HepG2 (cell line): ENCODE results near the gene CLCNKA. TPM values are rescaled to one million over a fixed set of nuclear protein-coding genes. Genes with fewer than 3 reads are reported as not detected.

Experiments
- ARNT2 ChIP-seq: sonication (generic); formaldehyde crosslinking; IDR thresholded peaks from 2 replicates; pipeline ENCODE4 v1.8.0; 2022; ENCODE audit warnings: mild to moderate bottlenecking, low read depth, missing genetic modification reagents, moderate library complexity
- CHD4 ChIP-seq: fragments of 200-600 bp; sonication (generic); IDR thresholded peaks from 2 replicates; pipeline ENCODE4 v1.7.0; 2017; ENCODE audit warnings: mild to moderate bottlenecking, low read length, borderline replicate concordance
- ELF3 ChIP-seq: IDR thresholded peaks from 2 replicates; pipeline ENCODE4 v1.6.1; 2016; ENCODE audit warnings: missing genetic modification reagents, missing compliant biosample characterization
- FIP1L1 ChIP-seq: fragments of 200-400 bp; formaldehyde crosslinking; IDR thresholded peaks from 2 replicates; pipeline ENCODE4 v1.6.1; 2018; ENCODE audit warnings: low read depth, mild to moderate bottlenecking, low read length, moderate library complexity, borderline replicate concordance; ENCODE audit not compliant: insufficient read depth
- HDAC2 ChIP-seq: sonication (generic); formaldehyde crosslinking; IDR thresholded peaks from 2 replicates; pipeline ENCODE4 v1.4.0; 2020; ENCODE audit warnings: missing genetic modification reagents
- HOXA5 ChIP-seq: sonication (generic); formaldehyde crosslinking; IDR thresholded peaks from 2 replicates; pipeline ENCODE4 v1.4.0; 2020; ENCODE audit warnings: missing genetic modification reagents
- PHF21A ChIP-seq: sonication (generic); formaldehyde crosslinking; IDR thresholded peaks from 2 replicates; pipeline ENCODE4 v1.5.0; 2020; ENCODE audit warnings: mild to moderate bottlenecking, missing genetic modification reagents
- SALL1 ChIP-seq: sonication (generic); formaldehyde crosslinking; IDR thresholded peaks from 2 replicates; pipeline ENCODE4 v1.8.0; 2022; ENCODE audit warnings: mild to moderate bottlenecking, missing genetic modification reagents
- TCF12 ChIP-seq, 2 experiments: fragments of 450-650 bp in 1 of 2; sonication (generic) in 1 of 2; formaldehyde crosslinking in 1 of 2; IDR thresholded peaks; 2 replicates each; pipeline versions ENCODE4 v1.6.1 to v1.8.0; 2017 to 2022; ENCODE audit warnings: antibody characterized with exemption in 1 of 2, mild to moderate bottlenecking in 1 of 2, missing genetic modification reagents in 1 of 2, moderate library complexity in 1 of 2
- UBTF ChIP-seq: sonication (generic); formaldehyde crosslinking; IDR thresholded peaks from 2 replicates; pipeline ENCODE4 v1.4.0; 2020; ENCODE audit warnings: mild to moderate bottlenecking, missing genetic modification reagents
- ZNF546 ChIP-seq: sonication (generic); formaldehyde crosslinking; conservative IDR thresholded peaks from 2 replicates; pipeline ENCODE4 v1.8.1; 2023; ENCODE audit warnings: mild to moderate bottlenecking, missing genetic modification reagents
- ZNF609 ChIP-seq: sonication (generic); formaldehyde crosslinking; IDR thresholded peaks from 2 replicates; pipeline ENCODE4 v1.4.0; 2020; ENCODE audit warnings: mild to moderate bottlenecking, missing genetic modification reagents, borderline replicate concordance
- ZNF616 ChIP-seq: sonication (generic); formaldehyde crosslinking; IDR thresholded peaks from 2 replicates; pipeline ENCODE4 v1.5.0; 2020; ENCODE audit warnings: low read depth, mild to moderate bottlenecking, missing genetic modification reagents
- polyA plus RNA-seq, 8 experiments: library from polyadenylated mRNA; depleted of rRNA in 3 of 8; stranded (reverse) in 7 of 8; unstranded in 1 of 8; fragments of >200 nt; fragmentation: Illumina TruSeq in 4 of 8; extraction: Trizol in 4 of 8; gene quantifications; 2 replicates each; pipeline versions ENCODE4 v1.2.1 to v1.2.3, GENCODE V29; 2011 to 2016; ENCODE audit warnings: low read depth in 4 of 8, missing spikeins in 1 of 8, mixed read lengths in 1 of 8; ENCODE audit not compliant: insufficient read depth in 1 of 8
- total RNA-seq, 5 experiments: library from RNA; depleted of rRNA; stranded (reverse); fragments of >200 nt; fragmentation: Illumina TruSeq; extraction: Trizol; gene quantifications; 2 replicates each; pipeline ENCODE4 v1.2.3, GENCODE V29; 2016; ENCODE audit warnings: low read depth in 1 of 5
- TF ChIP-seq, protein P1 (sequence below): sonication (generic); formaldehyde crosslinking; IDR thresholded peaks from 2 replicates; pipeline ENCODE4 v1.9.0; 2021; ENCODE audit warnings: missing genetic modification reagents, borderline replicate concordance
- TF ChIP-seq, protein P2 (sequence below): sonication (generic); formaldehyde crosslinking; IDR thresholded peaks from 2 replicates; pipeline ENCODE4 v1.4.0; 2020; ENCODE audit warnings: mild to moderate bottlenecking, missing genetic modification reagents
- TF ChIP-seq, protein P3 (sequence below): sonication (generic); formaldehyde crosslinking; IDR thresholded peaks from 2 replicates; pipeline ENCODE4 v1.8.1; 2023; ENCODE audit warnings: mild to moderate bottlenecking, moderate library complexity, missing genetic modification reagents

The CLCNKA gene
- total and polyA plus RNA-seq, 2 of the 13 experiments (the other 11 are each of a cell fraction or from before 2014, with no cell fraction given) = 0.03 TPM; not detected in 1

DNA sequence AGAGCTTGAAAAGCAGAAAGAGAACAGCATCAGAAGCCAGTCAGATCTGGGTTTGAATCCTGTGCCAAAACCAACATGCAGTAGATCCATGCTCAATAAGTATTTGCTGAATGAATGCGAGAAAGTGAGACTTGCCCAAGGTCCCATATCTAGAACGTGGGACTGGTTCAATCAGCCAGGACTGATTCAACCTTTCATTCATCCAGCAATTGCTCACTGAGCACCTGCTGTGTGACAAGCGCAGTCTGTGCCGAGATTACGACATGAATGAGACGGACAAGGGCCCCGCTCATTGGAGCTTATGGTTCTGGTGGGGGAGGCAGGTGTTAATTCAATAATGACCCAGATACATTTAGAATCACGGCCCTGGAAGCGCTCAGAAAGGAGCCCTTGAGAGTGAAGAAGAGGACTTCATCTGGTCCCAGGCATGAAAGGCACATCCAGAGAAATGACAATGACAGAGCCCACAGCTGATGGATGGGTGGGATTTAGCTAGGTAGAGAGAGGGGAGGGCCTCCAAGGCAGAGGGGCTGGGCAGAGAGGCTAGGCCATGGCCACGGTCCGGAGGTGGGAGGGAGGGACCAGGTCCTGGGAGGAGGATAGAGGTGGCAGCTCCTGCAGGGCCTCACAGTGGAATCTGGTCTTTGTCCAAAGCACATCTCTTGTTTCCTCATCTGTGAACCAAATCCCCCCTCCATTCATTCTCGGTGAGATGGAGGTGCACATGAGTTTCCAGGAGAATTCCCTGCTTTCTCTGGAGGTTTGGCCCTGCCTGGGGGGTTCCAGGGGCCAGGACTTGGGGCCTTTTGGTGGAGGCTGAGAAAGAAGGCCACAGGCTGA is 55.8 kb downstream of the CLCNKA start (continued):
- TF ChIP-seq ZNF609 (CRISPR knock-in tag) (no peak), HDAC2 (CRISPR knock-in tag) (no peak), ELF3 (CRISPR knock-in tag) (0 out of 2 replicates have a peak, but pooled peaks have one; percentile 19), ARNT2 (CRISPR knock-in tag) (no peak), SALL1 (CRISPR knock-in tag) (peak; percentile 25; the same call in 1 of the 2 replicates), ZNF616 (CRISPR knock-in tag) (no peak), HOXA5 (no peak), UBTF (no peak), PHF21A (CRISPR knock-in tag) (0 out of 2 replicates have a peak, but pooled peaks have one; percentile 15), FIP1L1 (no peak), CHD4 (no peak), ZNF546 (CRISPR knock-in tag) (no peak), TCF12 (IDR thresholded peaks at IDR 0.05) (no peak), TCF12 (CRISPR knock-in tag; IDR thresholded peaks at IDR 0.05) (no peak)
- TF ChIP-seq, protein P1, sequence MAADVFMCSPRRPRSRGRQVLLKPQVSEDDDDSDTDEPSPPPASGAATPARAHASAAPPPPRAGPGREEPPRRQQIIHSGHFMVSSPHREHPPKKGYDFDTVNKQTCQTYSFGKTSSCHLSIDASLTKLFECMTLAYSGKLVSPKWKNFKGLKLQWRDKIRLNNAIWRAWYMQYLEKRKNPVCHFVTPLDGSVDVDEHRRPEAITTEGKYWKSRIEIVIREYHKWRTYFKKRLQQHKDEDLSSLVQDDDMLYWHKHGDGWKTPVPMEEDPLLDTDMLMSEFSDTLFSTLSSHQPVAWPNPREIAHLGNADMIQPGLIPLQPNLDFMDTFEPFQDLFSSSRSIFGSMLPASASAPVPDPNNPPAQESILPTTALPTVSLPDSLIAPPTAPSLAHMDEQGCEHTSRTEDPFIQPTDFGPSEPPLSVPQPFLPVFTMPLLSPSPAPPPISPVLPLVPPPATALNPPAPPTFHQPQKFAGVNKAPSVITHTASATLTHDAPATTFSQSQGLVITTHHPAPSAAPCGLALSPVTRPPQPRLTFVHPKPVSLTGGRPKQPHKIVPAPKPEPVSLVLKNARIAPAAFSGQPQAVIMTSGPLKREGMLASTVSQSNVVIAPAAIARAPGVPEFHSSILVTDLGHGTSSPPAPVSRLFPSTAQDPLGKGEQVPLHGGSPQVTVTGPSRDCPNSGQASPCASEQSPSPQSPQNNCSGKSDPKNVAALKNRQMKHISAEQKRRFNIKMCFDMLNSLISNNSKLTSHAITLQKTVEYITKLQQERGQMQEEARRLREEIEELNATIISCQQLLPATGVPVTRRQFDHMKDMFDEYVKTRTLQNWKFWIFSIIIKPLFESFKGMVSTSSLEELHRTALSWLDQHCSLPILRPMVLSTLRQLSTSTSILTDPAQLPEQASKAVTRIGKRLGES (CRISPR knock-in tag) = no peak
- TF ChIP-seq, protein P2, sequence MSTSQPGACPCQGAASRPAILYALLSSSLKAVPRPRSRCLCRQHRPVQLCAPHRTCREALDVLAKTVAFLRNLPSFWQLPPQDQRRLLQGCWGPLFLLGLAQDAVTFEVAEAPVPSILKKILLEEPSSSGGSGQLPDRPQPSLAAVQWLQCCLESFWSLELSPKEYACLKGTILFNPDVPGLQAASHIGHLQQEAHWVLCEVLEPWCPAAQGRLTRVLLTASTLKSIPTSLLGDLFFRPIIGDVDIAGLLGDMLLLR = no peak
- TF ChIP-seq, protein P3, sequence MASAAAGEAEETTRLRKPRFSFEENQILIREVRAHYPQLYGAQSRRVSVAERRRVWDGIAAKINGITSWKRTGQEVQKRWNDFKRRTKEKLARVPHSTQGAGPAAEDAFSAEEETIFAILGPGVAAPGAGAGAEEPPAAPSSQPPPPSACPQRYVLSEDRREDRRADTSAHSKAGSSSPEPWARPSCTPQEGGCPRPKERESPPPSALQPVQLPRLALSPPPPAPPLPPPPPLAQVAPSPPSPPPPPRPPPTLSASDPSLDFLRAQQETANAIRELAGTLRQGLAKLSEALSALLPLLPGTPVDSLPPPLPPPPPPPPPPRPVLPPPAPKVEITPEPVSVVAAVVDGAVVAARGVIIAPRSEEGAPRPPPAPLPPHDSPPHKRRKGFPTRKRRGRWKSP (CRISPR knock-in tag) = no peak
